GM23338 (cell line): ENCODE data around the gene CPT1C. TPM values are rescaled to one million over a fixed set of nuclear protein-coding genes. Genes with fewer than 3 reads are reported as not detected.

Experiments
- ATAC-seq: fragments of 200-7000 bp; cut with Tn5 transposase; 3 replicates; pipeline ENCODE4 v1.9.1; 2020
- DNase-seq: peaks from one replicate; pipeline ENCODE4 v3.0.0-alpha.2; 2015; ENCODE audit warnings: low spot score
- H2AFZ ChIP-seq: fragments of 200-600 bp; sonication (generic); 2 replicates; pipeline ENCODE4 v1.8.0; 2016; ENCODE audit warnings: antibody characterized with exemption, mild to moderate bottlenecking, moderate library complexity
- H3F3A ChIP-seq: fragments of 200-600 bp; sonication (generic); replicated peaks from 2 replicates; pipeline ENCODE4 v1.8.0; 2017; ENCODE audit warnings: antibody characterized with exemption, mixed run types, low read depth
- H3K27ac ChIP-seq: fragments of 200-600 bp; sonication (generic); 2 replicates; pipeline ENCODE4 v1.6.1; 2016; ENCODE audit warnings: low read depth
- H3K27me3 ChIP-seq: fragments of 200-600 bp; sonication (generic); 2 replicates; pipeline ENCODE4 v1.8.0; 2016; ENCODE audit warnings: mild to moderate bottlenecking, mixed run types, moderate library complexity; ENCODE audit not compliant: insufficient read depth
- H3K36me3 ChIP-seq: fragments of 200-600 bp; sonication (generic); 2 replicates; pipeline ENCODE4 v1.8.0; 2016; ENCODE audit warnings: mild to moderate bottlenecking; ENCODE audit not compliant: insufficient read depth
- H3K4me1 ChIP-seq: fragments of 200-600 bp; sonication (generic); 2 replicates; pipeline ENCODE4 v1.8.0; 2016; ENCODE audit warnings: mild to moderate bottlenecking, moderate library complexity; ENCODE audit not compliant: insufficient read depth
- H3K4me2 ChIP-seq: fragments of 200-600 bp; sonication (generic); 2 replicates; pipeline ENCODE4 v1.7.1; 2017; ENCODE audit warnings: mixed run types
- H3K4me3 ChIP-seq: fragments of 200-600 bp; sonication (generic); 2 replicates; pipeline ENCODE4 v1.6.1; 2016; ENCODE audit warnings: mixed run types
- H3K79me2 ChIP-seq: fragments of 200-600 bp; sonication (generic); replicated peaks from 2 replicates; pipeline ENCODE4 v1.8.0; 2017; ENCODE audit warnings: mild to moderate bottlenecking; ENCODE audit not compliant: insufficient read depth
- H3K9me2 ChIP-seq: fragments of 200-600 bp; sonication (generic); 2 replicates; pipeline ENCODE4 v1.8.0; 2017; ENCODE audit not compliant: insufficient read depth
- H4K20me1 ChIP-seq: fragments of 200-600 bp; sonication (generic); replicated peaks from 2 replicates; pipeline ENCODE4 v1.8.0; 2017; ENCODE audit warnings: mild to moderate bottlenecking; ENCODE audit not compliant: insufficient read depth
- H3K27ac Mint-ChIP-seq: 2 replicates; pipeline ENCODE4 v1.8.0; 2020; ENCODE audit warnings: inconsistent platforms, mild to moderate bottlenecking, moderate library complexity, mixed read lengths
- H3K27me3 Mint-ChIP-seq: 3 replicates; pipeline ENCODE4 v1.8.0; 2022; ENCODE audit warnings: low read depth, mild to moderate bottlenecking, moderate library complexity, mixed read lengths, inconsistent platforms; ENCODE audit not compliant: insufficient read depth, poor library complexity
- H3K36me3 Mint-ChIP-seq: 3 replicates; pipeline ENCODE4 v1.8.0; 2021; ENCODE audit warnings: low read depth, mild to moderate bottlenecking, inconsistent platforms, moderate library complexity, mixed read lengths
- H3K4me1 Mint-ChIP-seq: 3 replicates; pipeline ENCODE4 v1.8.0; 2020; ENCODE audit warnings: mild to moderate bottlenecking, inconsistent platforms, mixed read lengths
- H3K4me3 Mint-ChIP-seq: 3 replicates; pipeline ENCODE4 v1.8.0; 2021; ENCODE audit warnings: moderate library complexity, mild to moderate bottlenecking, inconsistent platforms, mixed read lengths
- H3K9me3 Mint-ChIP-seq: 3 replicates; pipeline ENCODE4 v1.8.0; 2020; ENCODE audit warnings: moderate library complexity, mild to moderate bottlenecking, inconsistent platforms, mixed read lengths
- CREB1 ChIP-seq: fragments of 250-450 bp; sonication (Bioruptor Pico); IDR thresholded peaks from 2 replicates; pipeline ENCODE4 v1.5.0; 2020; ENCODE audit warnings: low read depth, mild to moderate bottlenecking, moderate library complexity
- polyA plus RNA-seq: library from polyadenylated mRNA; unstranded; fragments of >200 nt; fragmentation: Nextera tagmentation; extraction: Ambion mirVana; gene quantifications from 2 replicates; pipeline ENCODE4 v1.2.1, GENCODE V29; 2016
- total RNA-seq: library from RNA; depleted of rRNA; stranded (reverse); fragments of >200 nt; shearing (Covaris generic); gene quantifications from 2 replicates; pipeline ENCODE4 v1.2.3, GENCODE V29; 2014
- TF ChIP-seq, protein P1 (sequence below): fragments of 250-450 bp; sonication (Bioruptor Pico); IDR thresholded peaks from 2 replicates; pipeline ENCODE4 v1.5.0; 2020; ENCODE audit warnings: mild to moderate bottlenecking, moderate library complexity
- TF ChIP-seq, protein P2 (sequence below), 2 experiments: fragments of 200-600 bp in 1 of 2; sonication (generic) in 1 of 2; conservative IDR thresholded peaks; 2 replicates each; pipeline versions ENCODE4 v1.5.1 to v1.6.1; 2016 to 2017; ENCODE audit warnings: antibody characterized with exemption in 2 of 2, low read depth in 2 of 2, mild to moderate bottlenecking in 2 of 2, moderate library complexity in 1 of 2

The CPT1C gene
- total and polyA plus RNA-seq, 2 experiments from 2014 or later, result 63.4 to 77.3 TPM

DNA sequence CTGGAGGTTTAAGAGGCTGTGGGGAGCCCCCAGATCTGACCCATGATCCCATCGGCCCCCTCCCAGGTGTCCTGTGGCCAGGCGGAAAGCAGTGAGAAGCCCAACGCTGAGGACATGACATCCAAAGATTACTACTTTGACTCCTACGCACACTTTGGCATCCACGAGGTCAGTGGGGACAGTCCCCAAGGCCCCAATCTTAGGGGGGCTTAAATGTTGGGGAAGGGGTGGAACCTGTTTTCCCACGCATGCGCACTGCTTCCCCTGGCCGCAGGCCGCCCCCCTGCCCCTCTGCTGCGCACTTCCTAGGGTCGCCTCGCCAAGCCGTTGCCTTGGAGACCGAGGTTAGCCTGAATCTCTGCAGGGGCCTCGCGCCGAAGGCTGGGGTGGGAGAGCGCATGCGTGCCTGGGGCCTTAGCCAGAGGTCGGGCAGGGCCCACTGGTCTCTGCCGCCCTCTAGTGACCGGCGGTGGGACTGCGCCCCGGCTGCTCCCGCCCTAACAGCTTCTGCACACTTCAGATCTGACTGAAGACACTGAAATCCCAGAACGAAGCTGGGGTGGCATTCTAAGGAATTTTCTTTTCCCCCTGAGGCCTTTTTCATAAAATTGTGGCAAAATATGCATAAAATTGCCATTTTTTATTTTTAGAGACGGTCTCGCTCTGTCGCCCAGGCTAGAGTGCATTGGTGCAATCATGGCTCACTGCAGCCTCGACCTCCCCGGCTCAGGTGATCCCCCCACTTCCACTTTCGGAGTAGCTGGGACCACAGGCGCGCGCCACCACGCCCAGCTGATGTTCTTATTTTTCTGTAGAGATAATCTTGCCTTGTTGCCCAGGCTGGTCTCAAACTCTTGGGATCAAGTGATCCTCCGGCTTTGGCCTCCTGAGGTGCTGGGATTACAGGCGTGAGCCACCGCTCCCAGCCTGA, 10.2 kb upstream of the CPT1C start:
- H3K4me1 ChIP-seq, result peaks cover 26% of the 10 kb centered on the region
- no peak overlapping the region for H2AFZ ChIP-seq
- H3K79me2 ChIP-seq, result peaks cover 67% of the 10 kb centered on the region
- Mint-ChIP-seq H3K4me3 (peak overlapping the region; percentile 91), H3K36me3 (peaks cover 48% of the 10 kb centered on the region), H3K27ac (peak overlapping the region; percentile 80), H3K9me3 (no peaks in the 10 kb centered on the region; the same call in 2 of the 3 replicates), H3K27me3 (peaks cover 50% of the 10 kb centered on the region), H3K4me1 (peaks cover 32% of the 10 kb centered on the region)
- DNase-seq (peak; percentile 98), ATAC-seq (peak; percentile 6)
- peaks cover 44% of the 10 kb centered on the region for H3K36me3 ChIP-seq
- H3K27me3 ChIP-seq, result no peaks in the 10 kb centered on the region
- H3K9me2 ChIP-seq, result no peaks in the 10 kb centered on the region
- TF ChIP-seq, protein P1, sequence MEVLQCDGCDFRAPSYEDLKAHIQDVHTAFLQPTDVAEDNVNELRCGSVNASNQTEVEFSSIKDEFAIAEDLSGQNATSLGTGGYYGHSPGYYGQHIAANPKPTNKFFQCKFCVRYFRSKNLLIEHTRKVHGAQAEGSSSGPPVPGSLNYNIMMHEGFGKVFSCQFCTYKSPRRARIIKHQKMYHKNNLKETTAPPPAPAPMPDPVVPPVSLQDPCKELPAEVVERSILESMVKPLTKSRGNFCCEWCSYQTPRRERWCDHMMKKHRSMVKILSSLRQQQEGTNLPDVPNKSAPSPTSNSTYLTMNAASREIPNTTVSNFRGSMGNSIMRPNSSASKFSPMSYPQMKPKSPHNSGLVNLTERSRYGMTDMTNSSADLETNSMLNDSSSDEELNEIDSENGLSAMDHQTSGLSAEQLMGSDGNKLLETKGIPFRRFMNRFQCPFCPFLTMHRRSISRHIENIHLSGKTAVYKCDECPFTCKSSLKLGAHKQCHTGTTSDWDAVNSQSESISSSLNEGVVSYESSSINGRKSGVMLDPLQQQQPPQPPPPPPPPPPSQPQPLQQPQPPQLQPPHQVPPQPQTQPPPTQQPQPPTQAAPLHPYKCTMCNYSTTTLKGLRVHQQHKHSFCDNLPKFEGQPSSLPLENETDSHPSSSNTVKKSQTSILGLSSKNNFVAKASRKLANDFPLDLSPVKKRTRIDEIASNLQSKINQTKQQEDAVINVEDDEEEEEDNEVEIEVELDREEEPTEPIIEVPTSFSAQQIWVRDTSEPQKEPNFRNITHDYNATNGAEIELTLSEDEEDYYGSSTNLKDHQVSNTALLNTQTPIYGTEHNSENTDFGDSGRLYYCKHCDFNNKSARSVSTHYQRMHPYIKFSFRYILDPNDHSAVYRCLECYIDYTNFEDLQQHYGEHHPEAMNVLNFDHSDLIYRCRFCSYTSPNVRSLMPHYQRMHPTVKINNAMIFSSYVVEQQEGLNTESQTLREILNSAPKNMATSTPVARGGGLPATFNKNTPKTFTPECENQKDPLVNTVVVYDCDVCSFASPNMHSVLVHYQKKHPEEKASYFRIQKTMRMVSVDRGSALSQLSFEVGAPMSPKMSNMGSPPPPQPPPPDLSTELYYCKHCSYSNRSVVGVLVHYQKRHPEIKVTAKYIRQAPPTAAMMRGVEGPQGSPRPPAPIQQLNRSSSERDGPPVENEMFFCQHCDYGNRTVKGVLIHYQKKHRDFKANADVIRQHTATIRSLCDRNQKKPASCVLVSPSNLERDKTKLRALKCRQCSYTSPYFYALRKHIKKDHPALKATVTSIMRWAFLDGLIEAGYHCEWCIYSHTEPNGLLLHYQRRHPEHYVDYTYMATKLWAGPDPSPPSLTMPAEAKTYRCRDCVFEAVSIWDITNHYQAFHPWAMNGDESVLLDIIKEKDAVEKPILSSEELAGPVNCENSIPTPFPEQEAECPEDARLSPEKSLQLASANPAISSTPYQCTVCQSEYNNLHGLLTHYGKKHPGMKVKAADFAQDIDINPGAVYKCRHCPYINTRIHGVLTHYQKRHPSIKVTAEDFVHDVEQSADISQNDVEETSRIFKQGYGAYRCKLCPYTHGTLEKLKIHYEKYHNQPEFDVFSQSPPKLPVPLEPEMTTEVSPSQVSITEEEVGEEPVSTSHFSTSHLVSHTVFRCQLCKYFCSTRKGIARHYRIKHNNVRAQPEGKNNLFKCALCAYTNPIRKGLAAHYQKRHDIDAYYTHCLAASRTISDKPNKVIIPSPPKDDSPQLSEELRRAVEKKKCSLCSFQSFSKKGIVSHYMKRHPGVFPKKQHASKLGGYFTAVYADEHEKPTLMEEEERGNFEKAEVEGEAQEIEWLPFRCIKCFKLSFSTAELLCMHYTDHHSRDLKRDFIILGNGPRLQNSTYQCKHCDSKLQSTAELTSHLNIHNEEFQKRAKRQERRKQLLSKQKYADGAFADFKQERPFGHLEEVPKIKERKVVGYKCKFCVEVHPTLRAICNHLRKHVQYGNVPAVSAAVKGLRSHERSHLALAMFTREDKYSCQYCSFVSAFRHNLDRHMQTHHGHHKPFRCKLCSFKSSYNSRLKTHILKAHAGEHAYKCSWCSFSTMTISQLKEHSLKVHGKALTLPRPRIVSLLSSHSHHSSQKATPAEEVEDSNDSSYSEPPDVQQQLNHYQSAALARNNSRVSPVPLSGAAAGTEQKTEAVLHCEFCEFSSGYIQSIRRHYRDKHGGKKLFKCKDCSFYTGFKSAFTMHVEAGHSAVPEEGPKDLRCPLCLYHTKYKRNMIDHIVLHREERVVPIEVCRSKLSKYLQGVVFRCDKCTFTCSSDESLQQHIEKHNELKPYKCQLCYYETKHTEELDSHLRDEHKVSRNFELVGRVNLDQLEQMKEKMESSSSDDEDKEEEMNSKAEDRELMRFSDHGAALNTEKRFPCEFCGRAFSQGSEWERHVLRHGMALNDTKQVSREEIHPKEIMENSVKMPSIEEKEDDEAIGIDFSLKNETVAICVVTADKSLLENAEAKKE (CRISPR knock-in tag), result no peak
- TF ChIP-seq, protein P2, sequence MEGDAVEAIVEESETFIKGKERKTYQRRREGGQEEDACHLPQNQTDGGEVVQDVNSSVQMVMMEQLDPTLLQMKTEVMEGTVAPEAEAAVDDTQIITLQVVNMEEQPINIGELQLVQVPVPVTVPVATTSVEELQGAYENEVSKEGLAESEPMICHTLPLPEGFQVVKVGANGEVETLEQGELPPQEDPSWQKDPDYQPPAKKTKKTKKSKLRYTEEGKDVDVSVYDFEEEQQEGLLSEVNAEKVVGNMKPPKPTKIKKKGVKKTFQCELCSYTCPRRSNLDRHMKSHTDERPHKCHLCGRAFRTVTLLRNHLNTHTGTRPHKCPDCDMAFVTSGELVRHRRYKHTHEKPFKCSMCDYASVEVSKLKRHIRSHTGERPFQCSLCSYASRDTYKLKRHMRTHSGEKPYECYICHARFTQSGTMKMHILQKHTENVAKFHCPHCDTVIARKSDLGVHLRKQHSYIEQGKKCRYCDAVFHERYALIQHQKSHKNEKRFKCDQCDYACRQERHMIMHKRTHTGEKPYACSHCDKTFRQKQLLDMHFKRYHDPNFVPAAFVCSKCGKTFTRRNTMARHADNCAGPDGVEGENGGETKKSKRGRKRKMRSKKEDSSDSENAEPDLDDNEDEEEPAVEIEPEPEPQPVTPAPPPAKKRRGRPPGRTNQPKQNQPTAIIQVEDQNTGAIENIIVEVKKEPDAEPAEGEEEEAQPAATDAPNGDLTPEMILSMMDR (conservative IDR thresholded peaks at IDR 0.05; ENCODE audit: low read depth in 2 of 2), result peak; percentile 92 to 97
- peak; percentile 33; the same call in 1 of the 2 replicates for TF ChIP-seq CREB1 (CRISPR knock-in tag)
- peak overlapping the region; percentile 95 for H3K4me3 ChIP-seq
- H3K4me2 ChIP-seq, result peak overlapping the region; percentile 84
- H4K20me1 ChIP-seq, result peaks cover 49% of the 10 kb centered on the region
- peaks cover 47% of the 10 kb centered on the region for H3F3A ChIP-seq
- H3K27ac ChIP-seq, result peak overlapping the region; percentile 84
